NT2/D1 (cell line): ENCODE data around the gene YTHDC1.

ENCODE experiments used
- SUZ12 ChIP-seq: IDR thresholded peaks from 2 replicates; pipeline ENCODE4 v1.6.1; 2011; ENCODE audit not compliant: insufficient read length, insufficient read depth; ENCODE audit errors: extremely low read depth
- ZNF274 ChIP-seq: IDR thresholded peaks from 2 replicates; pipeline ENCODE4 v1.6.1; 2011; ENCODE audit warnings: mild to moderate bottlenecking, low read depth, low read length

- no peak for TF ChIP-seq SUZ12
- TF ChIP-seq ZNF274: no peak
Measured at GRCh38 chr4:68366600-68366999, 16.7 kb upstream of the YTHDC1 start.
